Uterus (tissue), 2 donors: ENCODE results near the gene FGFRL1.

Source experiments
- CTCF ChIP-seq, 4 experiments: fragments of 200-600 bp in 2 of 4; fragments of 450-650 bp in 2 of 4; sonication (generic) in 2 of 4; IDR thresholded peaks; one replicate each; pipeline ENCODE4 v1.5.1; 2016 to 2019; ENCODE audit warnings: antibody characterized with exemption in 4 of 4, mild to moderate bottlenecking in 2 of 4, moderate library complexity in 1 of 4
- POLR2A ChIP-seq, 2 donors: fragments of 450-650 bp; IDR thresholded peaks; one replicate each; pipeline ENCODE4 v1.6.1; 2016; ENCODE audit warnings: antibody characterized with exemption in 2 of 2, mild to moderate bottlenecking in 1 of 2, moderate library complexity in 1 of 2

- no peak for TF ChIP-seq CTCF (IDR thresholded peaks at IDR 0.05)
- TF ChIP-seq POLR2A (IDR thresholded peaks at IDR 0.05), result no peak
Measured at GRCh38 chr4:1075225-1075624, 63.8 kb downstream of the FGFRL1 start.
